KMS-11 (cell line): Measurements from ENCODE around the gene CIB2.
"Not testable (repeated sequence)": the region's sequence is repeated elsewhere in the genome, so short reads cannot be mapped to it uniquely, and the experiment has no call there.

Experiments used
- H2AFZ ChIP-seq: fragments of 200-600 bp; sonication (generic); 2 replicates; pipeline ENCODE4 v1.6.1; 2016; ENCODE audit warnings: antibody characterized with exemption, mixed run types, low read depth
- H3K27ac ChIP-seq: fragments of 200-600 bp; sonication (generic); 2 replicates; pipeline ENCODE4 v1.6.1; 2016; ENCODE audit warnings: mild to moderate bottlenecking, mixed run types
- H3K27me3 ChIP-seq: fragments of 200-600 bp; sonication (generic); 2 replicates; pipeline ENCODE4 v1.6.1; 2017; ENCODE audit warnings: mild to moderate bottlenecking, low read depth, mixed run types, moderate library complexity; ENCODE audit not compliant: insufficient read depth
- H3K36me3 ChIP-seq: fragments of 200-600 bp; sonication (generic); 2 replicates; pipeline ENCODE4 v1.6.1; 2017; ENCODE audit warnings: mild to moderate bottlenecking, mixed run types; ENCODE audit not compliant: insufficient read depth
- H3K4me1 ChIP-seq: fragments of 200-600 bp; sonication (generic); 2 replicates; pipeline ENCODE4 v1.6.1; 2016; ENCODE audit warnings: mild to moderate bottlenecking, low read depth, mixed run types; ENCODE audit not compliant: poor library complexity, severe bottlenecking
- H3K4me2 ChIP-seq: fragments of 200-600 bp; sonication (generic); 2 replicates; pipeline ENCODE4 v1.7.0; 2016; ENCODE audit warnings: mild to moderate bottlenecking, mixed run types
- H3K4me3 ChIP-seq: fragments of 200-600 bp; sonication (generic); IDR thresholded peaks from 2 replicates; pipeline ENCODE4 v1.6.1; 2017; ENCODE audit warnings: low read depth, low read length, mixed read lengths; ENCODE audit not compliant: insufficient read depth
- H3K79me2 ChIP-seq: fragments of 200-600 bp; sonication (generic); 2 replicates; pipeline ENCODE4 v1.6.1; 2016; ENCODE audit warnings: low read depth, mixed run types; ENCODE audit not compliant: insufficient read depth
- H3K9ac ChIP-seq: fragments of 200-600 bp; sonication (generic); 2 replicates; pipeline ENCODE4 v1.6.1; 2016; ENCODE audit warnings: mild to moderate bottlenecking, mixed run types
- H4K20me1 ChIP-seq: fragments of 200-600 bp; sonication (generic); 2 replicates; pipeline ENCODE4 v1.6.1; 2016; ENCODE audit warnings: mild to moderate bottlenecking, mixed run types; ENCODE audit not compliant: insufficient read depth
- TF ChIP-seq, protein P1 (sequence below): fragments of 200-600 bp; sonication (generic); conservative IDR thresholded peaks from 2 replicates; pipeline ENCODE4 v1.6.1; 2017; ENCODE audit warnings: low read depth, mild to moderate bottlenecking, antibody characterized with exemption, low read length, moderate library complexity, mixed read lengths

CIB2 gene

DNA sequence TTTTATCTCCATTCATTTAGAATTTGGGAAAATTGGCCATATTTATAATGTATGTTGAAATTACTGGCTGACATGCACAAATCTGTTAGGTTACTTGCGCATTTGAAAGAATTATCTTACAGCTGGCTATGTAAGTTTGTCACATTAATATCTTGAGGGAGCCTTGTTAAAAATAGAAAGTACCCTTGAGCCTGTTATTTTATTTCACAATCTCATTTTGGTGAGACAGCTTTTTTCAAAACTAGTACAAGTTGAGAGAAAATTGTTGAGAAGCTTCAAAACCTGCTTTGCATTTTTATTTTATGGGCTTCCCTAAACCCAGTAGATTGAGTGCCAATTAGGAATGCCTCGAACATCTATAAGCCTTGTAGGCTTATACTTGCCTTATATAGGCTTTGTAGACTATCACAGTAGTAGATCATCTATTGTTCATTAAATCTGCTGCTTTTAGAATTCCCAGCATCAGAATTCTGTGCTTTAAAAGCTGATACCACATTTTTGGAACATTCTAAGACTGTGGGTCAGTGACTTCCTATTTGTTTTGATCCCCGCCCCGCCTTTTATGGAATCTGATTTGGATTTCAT lies 24.2 kb upstream of the CIB2 start:
- TF ChIP-seq, protein P1, sequence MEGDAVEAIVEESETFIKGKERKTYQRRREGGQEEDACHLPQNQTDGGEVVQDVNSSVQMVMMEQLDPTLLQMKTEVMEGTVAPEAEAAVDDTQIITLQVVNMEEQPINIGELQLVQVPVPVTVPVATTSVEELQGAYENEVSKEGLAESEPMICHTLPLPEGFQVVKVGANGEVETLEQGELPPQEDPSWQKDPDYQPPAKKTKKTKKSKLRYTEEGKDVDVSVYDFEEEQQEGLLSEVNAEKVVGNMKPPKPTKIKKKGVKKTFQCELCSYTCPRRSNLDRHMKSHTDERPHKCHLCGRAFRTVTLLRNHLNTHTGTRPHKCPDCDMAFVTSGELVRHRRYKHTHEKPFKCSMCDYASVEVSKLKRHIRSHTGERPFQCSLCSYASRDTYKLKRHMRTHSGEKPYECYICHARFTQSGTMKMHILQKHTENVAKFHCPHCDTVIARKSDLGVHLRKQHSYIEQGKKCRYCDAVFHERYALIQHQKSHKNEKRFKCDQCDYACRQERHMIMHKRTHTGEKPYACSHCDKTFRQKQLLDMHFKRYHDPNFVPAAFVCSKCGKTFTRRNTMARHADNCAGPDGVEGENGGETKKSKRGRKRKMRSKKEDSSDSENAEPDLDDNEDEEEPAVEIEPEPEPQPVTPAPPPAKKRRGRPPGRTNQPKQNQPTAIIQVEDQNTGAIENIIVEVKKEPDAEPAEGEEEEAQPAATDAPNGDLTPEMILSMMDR: no peak
- Histone ChIP-seq H3K27me3 (no peaks in the 10 kb centered on the region), H3K4me1 (peaks cover 24% of the 10 kb centered on the region), H3K9ac (no peak overlapping the region), H3K79me2 (peaks cover 38% of the 10 kb centered on the region; the same call in 1 of the 2 replicates), H3K4me3 (no peak overlapping the region), H3K36me3 (peaks cover 2% of the 10 kb centered on the region; the same call in 1 of the 2 replicates), H3K27ac (no peak overlapping the region), H4K20me1 (0 out of 2 replicates have a peak, but pooled peaks cover 5% of the 10 kb centered on the region), H2AFZ (no peak overlapping the region), H3K4me2 (no peak overlapping the region)

DNA sequence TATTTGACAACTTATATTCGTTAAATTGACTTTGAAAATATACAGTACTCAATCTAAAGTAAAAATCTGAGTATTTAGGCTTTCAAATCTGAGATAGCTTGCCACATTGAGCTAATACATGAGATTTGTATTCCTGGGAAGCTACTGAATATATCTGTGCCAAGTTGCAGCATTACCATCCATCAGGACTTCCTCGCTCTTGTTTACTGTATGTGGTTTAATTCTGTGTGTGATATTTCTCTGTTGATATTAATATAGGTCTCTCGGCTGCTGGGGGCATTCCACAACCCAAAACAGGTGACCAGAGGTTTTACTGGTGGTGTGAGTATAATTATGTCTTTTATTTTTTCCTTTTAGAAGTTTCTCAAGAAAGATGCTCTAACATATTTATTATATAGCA lies 23.7 kb upstream of the CIB2 start:
- Histone ChIP-seq H4K20me1 (0 out of 2 replicates have a peak, but pooled peaks cover 5% of the 10 kb centered on the region), H2AFZ (no peak overlapping the region), H3K79me2 (peaks cover 43% of the 10 kb centered on the region; the same call in 1 of the 2 replicates), H3K36me3 (peaks cover 2% of the 10 kb centered on the region; the same call in 1 of the 2 replicates), H3K27ac (no peak overlapping the region), H3K4me3 (no peak overlapping the region), H3K27me3 (no peaks in the 10 kb centered on the region), H3K4me1 (peaks cover 28% of the 10 kb centered on the region), H3K4me2 (no peak overlapping the region), H3K9ac (no peak overlapping the region)
- TF ChIP-seq, protein P1: no peak

DNA sequence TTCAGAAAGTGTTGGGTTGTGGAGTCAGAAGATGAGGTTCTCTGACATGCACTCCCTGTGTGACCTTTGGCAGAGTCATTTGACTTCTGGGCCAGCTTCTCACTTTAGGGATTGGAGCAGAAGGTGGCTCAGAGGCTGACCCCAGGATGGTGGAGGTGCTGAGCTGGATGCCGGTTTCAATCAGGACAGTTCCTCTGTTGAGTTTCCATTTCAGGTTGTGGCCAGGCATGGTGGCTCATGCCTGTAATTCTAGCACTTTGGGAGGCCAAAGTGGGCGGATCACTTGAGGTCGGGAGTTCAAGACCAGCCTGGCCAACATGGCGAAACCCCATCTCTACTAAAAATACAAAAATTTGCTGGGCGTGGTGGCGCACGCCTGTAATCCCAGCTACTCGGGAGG lies 19.8 kb upstream of the CIB2 start:
- not testable (repeated sequence) for H3K4me3 ChIP-seq, H3K27ac ChIP-seq, H2AFZ ChIP-seq, H3K36me3 ChIP-seq, H3K27me3 ChIP-seq, H3K9ac ChIP-seq, H4K20me1 ChIP-seq
- H3K79me2 ChIP-seq: peaks cover 44% of the 10 kb centered on the region; the same call in 1 of the 2 replicates
- peaks cover 32% of the 10 kb centered on the region for H3K4me1 ChIP-seq
- peak overlapping the region; percentile 58; the same call in 1 of the 2 replicates for H3K4me2 ChIP-seq

DNA sequence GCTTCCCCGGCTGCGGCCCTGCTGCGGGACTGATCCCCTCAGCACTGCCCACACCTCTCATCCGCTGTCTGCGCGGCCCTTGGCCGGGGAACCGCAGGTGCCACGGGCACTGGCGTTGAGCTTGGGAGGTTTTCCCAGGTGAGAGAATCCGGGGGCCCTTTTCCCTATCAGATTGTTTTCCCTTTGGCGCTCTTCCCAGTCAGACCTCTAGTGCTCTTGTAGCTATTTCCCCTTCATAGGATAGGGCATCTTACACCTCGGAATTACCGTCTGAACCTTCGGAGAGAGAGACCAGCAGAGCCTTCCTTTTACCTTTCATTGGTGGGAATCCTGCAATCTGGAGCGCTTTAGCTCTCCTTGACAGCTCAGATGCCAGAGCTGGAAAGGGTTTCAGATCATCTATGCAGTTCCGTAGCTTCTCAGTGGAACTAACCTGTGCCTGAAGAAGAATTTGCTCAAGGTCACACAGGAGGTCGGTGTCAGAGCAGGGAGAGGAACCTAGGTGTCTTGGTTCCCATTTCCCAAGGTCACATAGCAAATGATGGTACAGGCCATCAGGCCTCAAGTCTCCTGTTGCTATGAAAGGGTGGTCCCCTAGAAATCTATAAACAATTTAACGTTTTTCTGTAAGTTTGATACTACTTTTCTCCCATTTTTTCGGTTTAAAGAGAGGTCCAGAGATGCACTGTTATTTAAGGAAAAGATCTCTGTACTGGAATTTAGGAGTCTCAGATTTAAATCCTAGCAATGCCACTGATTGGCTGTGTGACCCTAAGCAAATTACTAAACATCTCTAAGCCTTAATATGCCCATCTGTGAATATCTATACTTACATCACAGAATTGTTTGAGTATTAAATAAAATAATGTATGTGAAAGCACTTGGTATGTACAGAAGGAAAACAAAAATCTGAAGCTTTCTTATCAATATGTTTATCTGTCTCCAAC lies 18.8 kb upstream of the CIB2 start:
- Histone ChIP-seq H3K4me1 (peaks cover 30% of the 10 kb centered on the region), H3K9ac (peak overlapping the region; percentile 53; the same call in 1 of the 2 replicates), H3K4me3 (no peak overlapping the region), H2AFZ (peak overlapping the region; percentile 76), H3K79me2 (peaks cover 44% of the 10 kb centered on the region; the same call in 1 of the 2 replicates), H3K4me2 (peak overlapping the region; percentile 58), H3K27me3 (no peaks in the 10 kb centered on the region), H3K27ac (no peak overlapping the region), H3K36me3 (no peaks in the 10 kb centered on the region), H4K20me1 (0 out of 2 replicates have a peak, but pooled peaks cover 5% of the 10 kb centered on the region)
- TF ChIP-seq, protein P1: no peak
